GM19328 (cell line): ENCODE data around the gene ZBTB44.

ENCODE experiments used
- ATAC-seq: cut with Tn5 transposase; IDR thresholded peaks from one replicate; pipeline ENCODE4 v1.9.1; 2021; ENCODE audit warnings: mild to moderate bottlenecking, moderate library complexity; ENCODE audit not compliant: unreplicated experiment

Gene ZBTB44

DNA sequence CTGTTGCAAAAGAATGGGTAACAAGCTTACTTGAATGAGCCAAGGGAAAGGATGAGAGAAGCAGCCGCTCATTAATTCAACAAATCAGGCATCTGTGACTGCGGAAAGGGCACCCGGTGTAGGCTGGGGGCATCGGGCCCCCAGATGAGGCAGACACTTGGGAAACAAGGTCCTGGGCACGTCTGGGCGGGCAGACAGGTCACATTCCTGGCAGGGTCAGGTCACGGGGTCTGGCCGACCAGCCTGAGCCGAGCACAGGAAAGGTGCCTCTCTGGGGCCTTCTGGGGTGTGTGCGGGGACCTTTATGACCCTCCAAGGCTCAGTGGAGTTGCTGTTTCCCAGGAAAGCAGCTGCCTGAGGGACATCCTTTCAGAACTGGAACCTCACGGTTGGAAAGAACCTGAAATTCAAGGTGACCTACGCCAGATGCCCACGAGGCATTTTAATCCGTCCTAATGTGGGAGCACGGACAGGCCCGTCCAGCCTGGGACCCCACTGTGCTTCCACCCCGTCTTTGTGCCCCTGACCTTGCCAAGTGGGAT is 98.1 kb downstream of the ZBTB44 start:
- ATAC-seq: no peak

DNA sequence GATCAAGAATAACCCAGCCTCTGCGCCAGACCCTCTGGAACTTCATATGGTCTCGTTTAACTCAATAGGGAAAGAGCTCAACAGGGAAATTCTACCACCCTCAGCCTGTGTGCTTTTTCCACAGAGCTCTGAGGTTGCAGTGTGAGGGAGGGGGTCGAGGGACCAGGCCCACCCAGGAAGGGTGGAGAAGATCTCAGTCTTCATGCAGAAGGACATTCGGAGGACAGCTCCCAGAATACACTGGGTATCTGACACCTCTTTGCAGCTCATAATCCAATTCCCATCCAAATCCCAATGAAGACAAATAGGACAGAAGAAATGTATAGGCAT is 98.5 kb downstream of the ZBTB44 start:
- ATAC-seq: no peak

DNA sequence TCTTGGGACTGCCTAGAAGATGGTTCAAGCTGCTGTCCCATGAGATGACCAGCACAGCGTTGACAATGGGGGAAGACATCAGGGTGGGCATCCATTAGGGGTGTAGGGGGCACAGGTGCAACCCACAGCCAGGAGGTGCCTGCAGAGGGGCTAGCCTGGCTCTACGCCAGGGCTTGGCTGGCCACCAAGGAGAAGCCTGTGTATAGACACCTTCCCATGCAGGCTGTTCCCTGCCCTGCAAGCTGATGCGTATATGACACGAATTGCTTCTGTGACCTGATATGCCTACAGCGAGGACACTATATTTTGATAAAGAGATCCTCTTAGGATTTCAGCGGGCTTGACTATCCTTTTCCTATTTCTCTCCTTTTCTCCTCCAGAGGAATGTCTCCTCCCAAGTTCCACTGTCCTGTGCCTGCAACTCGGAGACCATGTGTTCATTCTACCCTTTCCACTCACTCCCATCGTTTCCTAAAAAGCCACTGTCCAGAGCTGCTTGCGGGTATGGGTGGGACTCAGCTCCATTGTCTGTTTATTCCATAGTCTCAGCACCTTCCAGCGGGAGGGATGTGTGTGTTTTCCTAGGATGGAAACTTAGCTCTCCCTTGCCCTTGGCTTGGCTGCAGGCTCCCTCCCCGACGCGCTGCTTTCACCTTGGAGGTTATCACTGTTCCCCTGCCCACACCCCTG is 99.0 kb downstream of the ZBTB44 start:
- ATAC-seq: no peak

DNA sequence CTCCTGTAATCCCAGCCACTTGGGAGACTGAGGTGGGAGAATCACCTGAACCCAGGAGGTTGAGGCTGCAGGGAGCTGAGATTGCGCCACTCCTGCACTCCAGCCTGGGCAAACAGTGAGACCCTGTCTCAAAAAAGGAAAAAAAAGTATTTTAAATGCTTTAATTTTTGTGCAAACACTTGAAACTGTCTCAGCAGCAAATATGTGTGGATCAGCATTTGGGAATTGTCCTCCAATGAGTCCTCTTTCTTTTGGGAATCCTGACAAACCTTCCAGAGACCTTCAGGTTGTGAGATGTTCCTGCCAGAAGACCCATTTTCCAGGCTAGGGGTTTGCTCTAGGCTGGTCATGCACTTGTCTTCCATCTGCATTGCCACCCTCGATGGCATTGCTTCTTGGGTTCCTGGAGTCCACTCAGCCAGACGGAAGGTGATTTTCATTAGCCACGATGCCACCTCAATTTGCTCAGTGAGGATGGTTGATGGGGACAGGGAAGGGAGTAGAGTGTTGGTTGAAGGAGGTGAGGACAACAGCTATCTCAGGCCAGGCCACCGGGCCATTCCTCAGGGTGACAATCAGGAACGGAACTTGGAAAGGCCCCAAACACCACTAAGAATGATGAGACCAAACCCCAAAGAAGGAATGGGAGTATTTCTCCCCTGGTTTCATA is 99.7 kb downstream of the ZBTB44 start:
- no peak for ATAC-seq

DNA sequence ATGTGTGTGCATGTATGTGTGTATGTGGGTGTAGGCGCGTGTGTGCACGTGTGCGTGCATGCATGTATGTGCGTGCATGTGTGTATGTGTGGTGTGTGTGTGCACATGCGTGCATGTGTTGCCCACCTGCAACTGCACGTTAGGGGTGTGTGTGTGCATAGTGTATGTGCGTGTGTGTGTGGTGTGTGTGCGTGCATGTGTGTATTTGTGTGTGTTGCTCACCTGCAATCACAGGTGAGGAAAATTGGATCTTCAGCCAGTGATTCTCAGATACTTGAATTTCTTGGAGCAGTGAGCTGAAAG is 100.8 kb downstream of the ZBTB44 start:
- no peak for ATAC-seq

DNA sequence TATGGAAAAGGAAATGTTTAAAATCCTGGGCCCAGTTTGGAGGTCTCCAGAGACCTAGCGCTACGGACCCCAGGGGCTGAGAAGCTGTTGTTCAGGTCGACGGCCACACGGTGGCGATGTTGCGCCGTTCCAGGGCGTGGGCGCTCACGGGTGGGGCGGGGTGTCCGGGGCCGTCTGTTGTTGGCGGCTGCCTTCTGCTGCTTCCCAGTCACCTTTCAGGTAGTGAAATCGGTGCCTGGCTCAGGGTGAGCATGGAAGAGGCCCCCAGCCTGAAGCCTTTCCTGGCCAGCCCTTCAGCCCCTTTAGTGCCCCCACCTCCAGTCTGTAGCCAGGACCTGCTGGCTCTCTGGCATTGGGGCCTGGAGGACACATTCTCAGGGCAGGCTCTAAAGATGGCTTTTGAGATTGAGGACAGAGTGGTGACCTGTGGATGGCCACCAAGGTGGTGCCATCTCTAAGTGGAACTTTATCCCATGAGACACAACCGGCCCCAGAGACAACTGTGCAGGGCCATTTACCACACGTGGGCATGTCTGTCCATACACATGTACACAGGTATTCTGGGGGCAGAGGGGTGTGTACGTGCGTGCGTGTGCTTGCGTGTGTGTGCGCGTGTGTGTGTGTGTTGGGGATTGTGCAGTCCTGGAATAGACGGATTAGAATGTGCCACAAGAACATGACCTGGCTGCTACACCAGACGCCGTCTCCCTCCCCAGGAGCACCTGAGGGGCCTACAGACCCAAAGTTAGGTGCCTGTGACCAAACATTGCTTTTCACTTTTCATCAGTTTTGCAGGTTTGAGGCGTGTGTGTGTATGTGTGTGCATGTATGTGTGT is 101.4 kb downstream of the ZBTB44 start:
- peak; percentile 75 for ATAC-seq

DNA sequence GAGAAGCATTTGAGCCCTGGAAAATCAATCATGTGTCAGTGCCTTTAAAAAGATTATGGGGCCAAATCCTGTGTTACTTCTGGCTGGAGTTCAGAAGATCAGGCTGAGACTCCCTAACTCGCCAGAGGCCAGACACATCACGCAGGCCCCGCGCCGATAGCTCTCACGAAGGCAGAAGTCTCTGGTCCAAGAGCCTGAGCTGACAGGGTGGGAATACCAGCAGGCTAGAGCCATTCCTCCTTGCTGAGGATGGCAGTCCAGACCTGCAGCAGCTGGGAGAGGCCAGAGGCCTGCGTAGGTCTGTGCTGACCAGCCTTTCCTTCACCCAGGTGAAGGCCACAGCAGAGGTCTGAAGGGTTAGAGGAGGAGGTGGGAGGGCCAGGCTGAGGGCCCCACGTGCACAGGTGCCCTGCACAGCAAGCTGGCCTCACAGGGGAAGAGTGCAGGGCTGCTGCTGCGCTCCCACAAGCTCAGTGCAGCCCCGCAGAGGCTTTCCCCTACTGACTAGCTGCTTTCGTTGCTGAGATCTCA is 102.2 kb downstream of the ZBTB44 start:
- no peak for ATAC-seq

DNA sequence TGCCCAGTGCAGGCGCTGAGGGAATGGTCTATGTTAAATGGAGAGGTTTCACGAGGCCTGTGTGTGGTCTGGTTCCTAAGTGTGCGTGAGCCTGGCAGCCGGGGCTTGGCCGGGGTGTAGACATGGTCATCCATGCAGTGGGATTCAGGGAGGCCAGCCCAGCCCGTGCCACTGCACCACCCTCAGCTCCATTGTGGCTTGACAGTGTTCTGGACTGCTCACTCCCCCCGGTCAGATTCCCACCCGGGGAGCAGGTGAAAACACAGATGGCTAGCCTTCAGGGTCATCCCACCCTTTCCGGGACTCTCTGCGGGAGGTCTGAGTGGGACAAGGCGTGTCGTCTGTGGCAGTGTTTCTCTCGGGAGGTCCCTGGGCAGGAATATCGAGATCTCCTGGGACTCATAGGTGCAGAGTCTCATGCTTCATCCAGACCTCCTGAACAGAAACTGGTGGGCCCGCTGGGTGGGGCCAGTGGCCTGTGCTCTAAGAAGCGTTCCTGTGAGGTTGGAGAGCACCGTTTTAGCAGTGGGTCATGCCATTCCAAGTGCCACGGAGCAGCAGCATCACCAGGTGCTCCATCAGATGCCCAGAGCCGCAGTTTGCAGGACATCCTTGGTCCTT is 102.8 kb downstream of the ZBTB44 start:
- ATAC-seq: no peak

DNA sequence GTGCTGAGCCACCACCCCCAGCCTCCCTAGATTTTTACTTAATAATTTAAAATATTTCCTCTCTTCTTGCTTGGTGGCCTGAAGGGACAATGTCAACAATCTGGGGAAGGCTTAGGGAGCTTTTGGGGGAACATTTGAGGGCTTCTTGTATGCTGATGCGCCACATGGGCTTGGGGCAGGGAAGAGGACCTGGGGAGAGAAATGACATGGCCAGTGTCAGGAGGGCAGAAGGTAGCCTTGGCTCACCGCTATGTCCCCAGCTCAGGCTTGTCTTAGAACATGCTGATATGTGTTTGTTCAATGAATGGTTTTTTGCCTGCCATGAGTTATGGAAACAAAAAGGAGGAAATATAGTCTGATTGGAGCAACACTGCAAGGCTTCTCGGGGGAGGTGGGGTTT is 103.6 kb downstream of the ZBTB44 start:
- no peak for ATAC-seq

DNA sequence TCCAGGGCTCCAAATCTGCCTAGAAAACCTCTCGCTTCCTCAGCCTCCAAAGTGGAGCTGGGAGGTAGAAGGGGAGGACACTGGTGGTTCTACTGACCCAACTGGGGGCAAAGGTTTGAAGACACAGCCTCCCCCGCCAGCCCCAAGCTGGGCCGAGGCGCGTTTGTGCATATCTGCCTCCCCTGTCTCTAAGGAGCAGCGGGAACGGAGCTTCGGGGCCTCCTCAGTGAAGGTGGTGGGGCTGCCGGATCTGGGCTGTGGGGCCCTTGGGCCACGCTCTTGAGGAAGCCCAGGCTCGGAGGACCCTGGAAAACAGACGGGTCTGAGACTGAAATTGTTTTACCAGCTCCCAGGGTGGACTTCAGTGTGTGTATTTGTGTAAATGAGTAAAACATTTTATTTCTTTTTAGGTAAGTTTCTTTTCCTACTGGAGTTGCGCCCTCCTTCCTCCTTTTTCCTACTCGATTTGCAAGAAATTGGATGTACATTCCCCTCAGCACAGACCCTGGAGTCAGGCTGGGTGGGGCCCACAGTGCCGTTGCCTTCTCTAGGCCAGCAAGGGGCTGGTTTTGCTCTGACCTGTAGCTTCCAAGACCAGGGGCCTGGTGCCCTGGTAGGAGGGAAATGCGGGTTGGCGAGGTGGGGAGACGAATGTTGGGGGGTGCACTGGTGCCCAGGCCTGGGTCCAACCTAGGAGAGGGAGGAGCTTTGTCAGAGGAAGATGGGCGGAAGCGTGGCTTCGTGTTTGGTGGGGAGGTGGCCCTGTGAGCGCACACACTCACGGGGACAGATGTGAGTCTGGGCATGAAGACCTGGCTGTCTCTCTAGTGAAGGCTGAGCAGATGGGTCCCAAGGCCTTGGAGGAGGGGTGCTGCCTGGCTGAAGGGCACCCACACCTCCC is 104.5 kb downstream of the ZBTB44 start:
- ATAC-seq: no peak

DNA sequence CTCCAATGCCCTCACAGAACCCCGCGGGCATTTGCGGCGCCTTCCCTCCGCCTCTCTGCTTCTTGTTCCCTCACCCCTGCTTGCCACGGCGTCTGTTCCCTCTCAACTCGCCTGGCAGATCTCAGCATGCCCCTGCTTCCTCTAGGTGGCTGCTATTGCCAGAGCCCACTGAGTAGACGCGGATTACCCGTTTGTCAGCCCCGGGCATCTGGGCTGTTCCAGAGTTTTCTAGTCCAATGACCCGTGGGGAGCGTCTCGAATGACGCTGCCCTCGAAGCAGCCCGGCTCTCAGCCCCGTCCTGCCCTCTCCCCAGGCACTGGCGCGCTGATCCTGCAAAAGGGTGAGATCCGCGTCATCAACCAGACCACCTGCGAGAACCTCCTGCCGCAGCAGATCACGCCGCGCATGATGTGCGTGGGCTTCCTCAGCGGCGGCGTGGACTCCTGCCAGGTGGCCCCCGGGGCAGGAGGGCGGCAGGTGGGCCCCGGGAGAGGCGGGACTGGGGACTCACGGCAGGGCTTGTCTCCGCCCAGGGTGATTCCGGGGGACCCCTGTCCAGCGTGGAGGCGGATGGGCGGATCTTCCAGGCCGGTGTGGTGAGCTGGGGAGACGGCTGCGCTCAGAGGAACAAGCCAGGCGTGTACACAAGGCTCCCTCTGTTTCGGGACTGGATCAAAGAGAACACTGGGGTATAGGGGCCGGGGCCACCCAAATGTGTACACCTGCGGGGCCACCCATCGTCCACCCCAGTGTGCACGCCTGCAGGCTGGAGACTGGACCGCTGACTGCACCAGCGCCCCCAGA is 105.4 kb downstream of the ZBTB44 start:
- no peak for ATAC-seq

DNA sequence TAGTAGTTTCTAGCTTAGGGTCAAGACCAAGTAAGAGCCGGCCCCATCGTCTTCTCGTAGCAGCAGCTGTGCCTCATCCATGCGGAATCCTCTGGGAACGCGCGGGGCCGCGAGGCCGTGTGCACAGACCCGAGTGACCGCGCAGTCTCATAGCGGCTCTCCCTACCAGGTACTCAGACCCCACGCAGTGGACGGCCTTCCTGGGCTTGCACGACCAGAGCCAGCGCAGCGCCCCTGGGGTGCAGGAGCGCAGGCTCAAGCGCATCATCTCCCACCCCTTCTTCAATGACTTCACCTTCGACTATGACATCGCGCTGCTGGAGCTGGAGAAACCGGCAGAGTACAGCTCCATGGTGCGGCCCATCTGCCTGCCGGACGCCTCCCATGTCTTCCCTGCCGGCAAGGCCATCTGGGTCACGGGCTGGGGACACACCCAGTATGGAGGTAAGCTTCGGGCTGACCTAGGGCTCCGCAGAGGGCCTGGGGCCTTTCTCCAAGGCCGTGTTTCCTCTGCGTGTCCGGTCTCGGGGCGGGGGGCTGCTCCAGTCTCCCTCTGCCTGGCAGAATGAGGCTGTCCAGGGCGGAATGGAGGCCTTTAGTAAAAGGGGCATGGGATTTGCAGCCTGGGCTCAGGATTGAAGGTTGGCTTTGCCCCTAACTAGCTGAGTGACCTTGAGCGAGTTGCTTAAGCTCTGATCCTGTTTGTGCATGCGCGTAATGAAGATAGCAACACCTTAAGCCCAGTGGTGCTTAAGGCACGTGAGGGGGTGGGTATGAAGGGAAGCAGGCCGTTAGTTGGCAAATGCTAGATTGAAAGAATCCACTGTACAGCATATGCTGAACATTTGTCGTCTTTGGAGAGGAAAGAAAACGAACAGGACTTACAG is 106.2 kb downstream of the ZBTB44 start:
- no peak for ATAC-seq

DNA sequence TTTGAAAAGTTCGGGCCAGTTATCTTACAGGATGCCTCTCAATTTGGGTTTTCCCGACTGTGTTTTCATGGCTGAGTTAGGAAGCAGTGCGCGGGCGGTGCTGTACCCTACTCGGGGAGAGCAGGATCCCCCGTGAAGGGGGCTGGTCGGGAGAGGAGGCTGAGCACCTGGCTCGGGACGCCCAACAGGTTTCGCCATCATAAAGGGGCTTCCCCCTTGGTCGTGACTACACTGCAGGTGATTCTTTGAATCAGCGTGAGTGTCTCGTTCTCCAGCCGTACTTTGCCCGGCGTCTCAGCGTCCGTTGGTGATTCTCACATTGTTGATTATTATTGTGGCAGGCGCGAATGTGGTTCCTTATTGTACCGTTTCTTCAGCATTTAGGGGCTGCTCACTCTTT is 108.6 kb downstream of the ZBTB44 start:
- ATAC-seq: no peak

DNA sequence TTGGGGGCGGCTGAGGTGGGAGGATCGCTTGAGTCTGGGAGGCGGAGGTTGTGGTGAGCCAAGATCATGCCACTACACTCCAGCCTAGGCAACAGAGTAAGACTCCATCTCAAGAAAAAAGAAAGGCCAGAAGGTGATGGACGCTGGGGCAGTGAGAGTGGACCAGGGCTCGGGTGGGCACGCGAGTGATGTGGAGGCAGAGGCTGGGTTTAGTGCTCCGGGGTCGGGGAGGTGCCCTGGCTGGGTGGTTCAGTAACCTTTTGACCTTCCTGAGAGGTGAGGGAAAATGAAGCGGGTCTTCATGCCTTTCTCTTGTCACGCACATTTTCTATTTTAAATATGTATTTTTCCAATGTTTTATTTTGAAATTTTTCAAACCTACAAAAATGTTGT is 110.0 kb downstream of the ZBTB44 start:
- ATAC-seq: no peak

DNA sequence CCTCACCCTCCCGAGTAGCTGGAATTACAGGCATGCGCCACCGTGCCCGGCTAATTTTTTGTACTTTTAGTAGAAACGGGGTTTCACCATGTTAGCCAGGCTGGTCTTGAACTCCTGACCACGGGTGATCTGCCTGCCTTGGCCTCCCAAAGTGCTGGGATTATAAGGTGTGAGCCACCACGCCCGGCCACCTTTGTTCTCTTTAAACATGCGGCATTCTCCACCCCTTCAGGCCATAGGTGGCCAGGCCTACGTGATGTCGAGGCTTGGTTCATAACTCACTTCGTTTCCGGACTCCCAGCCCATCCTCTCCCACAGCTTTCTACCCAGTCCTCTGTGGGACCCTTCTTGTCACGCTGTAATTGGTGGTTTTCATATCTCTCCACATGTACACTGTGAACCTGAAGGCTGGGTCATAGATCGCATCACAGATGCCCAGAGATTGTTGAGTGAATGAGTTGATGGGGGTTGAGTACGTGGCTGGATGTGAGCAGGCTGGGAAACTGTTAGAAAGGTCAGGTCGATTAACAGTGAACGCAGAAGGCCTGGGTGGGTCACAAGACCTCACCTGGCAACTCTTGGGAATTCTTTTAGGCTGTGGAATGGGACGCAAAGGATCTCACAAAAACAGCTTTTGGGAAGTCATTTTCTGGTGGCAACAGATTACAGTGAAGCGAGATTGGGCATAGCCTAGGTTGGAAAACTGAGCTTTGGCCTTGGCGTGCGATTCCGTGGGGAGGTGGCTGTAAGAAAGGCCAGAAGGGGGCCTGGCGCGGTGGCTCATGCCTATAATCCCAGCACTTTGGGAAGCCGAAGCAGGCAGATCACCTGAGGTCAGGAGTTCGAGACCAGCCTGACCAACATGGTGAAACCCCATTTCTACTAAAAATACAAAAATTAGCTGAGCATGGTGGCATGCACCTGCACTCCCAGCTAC is 110.7 kb downstream of the ZBTB44 start:
- no peak for ATAC-seq

DNA sequence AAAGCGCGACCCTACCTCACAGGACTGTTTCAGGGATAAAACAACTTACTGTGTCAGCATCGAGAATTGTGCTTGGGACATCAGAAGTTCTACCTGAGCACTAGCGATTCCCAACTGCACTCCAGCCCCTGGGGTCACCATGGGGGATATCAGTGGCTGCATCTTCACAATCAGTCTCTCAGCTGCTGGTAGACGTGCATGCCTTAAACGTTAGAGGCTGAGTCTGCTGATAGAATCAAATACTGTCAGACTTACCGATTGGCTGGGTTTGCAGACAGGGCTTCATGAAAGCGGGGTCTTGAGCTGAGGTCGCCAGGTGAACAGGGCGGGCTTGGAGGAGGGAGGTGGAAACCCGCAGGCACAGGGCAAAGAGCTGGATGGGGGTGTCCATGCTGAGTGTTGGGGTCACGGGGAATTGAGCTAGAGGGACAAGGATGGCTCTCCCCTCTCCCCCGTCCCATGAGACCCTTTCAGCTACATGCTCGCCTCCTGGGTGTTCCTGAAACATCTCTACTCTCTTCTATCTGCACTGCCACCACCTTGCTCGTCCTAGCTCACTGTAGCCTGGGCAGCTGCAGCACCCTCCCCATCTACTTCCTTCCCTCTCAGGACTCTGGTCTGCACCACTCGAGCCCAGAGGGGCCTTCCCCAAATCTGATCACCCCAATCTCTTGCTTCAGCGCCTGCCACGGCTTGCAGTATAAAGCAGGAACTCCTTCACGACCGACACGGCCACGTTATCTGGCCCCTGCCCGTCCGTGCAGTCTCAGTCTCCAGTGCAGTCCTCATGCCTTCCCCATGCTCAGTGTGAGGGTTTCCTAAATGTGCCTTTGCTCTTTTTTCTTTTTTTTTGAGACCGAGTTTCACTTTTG is 111.7 kb downstream of the ZBTB44 start:
- no peak for ATAC-seq
